Globus pallidus (tissue), 1 donor: ENCODE results near the gene GJB5.

Experiments
- DNase-seq: peaks from one replicate; pipeline ENCODE4 v3.0.0-alpha.2; 2015; ENCODE audit warnings: low spot score

The GJB5 gene

GRCh38 chr1:34776911-34777310, 22.1 kb downstream of the GJB5 start:
- no peak for DNase-seq

- no peak for DNase-seq
Observed at GRCh38 chr1:34777519-34778321, 22.9 kb downstream of the GJB5 start.

- no peak for DNase-seq
Observed at GRCh38 chr1:34778381-34778780, 23.5 kb downstream of the GJB5 start.

- no peak for DNase-seq
Observed at GRCh38 chr1:34779005-34779404, 24.2 kb downstream of the GJB5 start.

GRCh38 chr1:34779526-34779925, 24.7 kb downstream of the GJB5 start:
- no peak for DNase-seq

- DNase-seq, result no peak
Observed at GRCh38 chr1:34779962-34780361, 25.1 kb downstream of the GJB5 start.

- no peak for DNase-seq
Observed at GRCh38 chr1:34780528-34780927, 25.7 kb downstream of the GJB5 start.

GRCh38 chr1:34781071-34781843, 26.4 kb downstream of the GJB5 start, which contains the start of gene GJB3:
GJB3 (plus strand) TSS chr1:34781214; CDS start chr1:34784763, 3,549 bp downstream.
- DNase-seq, result no peak

- DNase-seq, result no peak
Observed at GRCh38 chr1:34781844-34782391, 27.1 kb downstream of the GJB5 start.

- DNase-seq, result no peak
Observed at GRCh38 chr1:34784751-34785221, 29.9 kb downstream of the GJB5 start.

GRCh38 chr1:34785231-34785874, 30.5 kb downstream of the GJB5 start:
- no peak for DNase-seq

- DNase-seq, result no peak
Observed at GRCh38 chr1:34785875-34786470, 31.1 kb downstream of the GJB5 start.

GRCh38 chr1:34786521-34787325, 31.9 kb downstream of the GJB5 start:
- peak; percentile 76 for DNase-seq

- no peak for DNase-seq
Observed at GRCh38 chr1:34787461-34788420, 32.9 kb downstream of the GJB5 start.

GRCh38 chr1:34790985-34791384, 36.1 kb downstream of the GJB5 start:
- DNase-seq, result no peak

GRCh38 chr1:34792424-34792823, 37.6 kb downstream of the GJB5 start:
- DNase-seq, result no peak

GRCh38 chr1:34792868-34793727, 38.3 kb downstream of the GJB5 start, which contains the start of gene GJA4:
GJA4 (plus strand) TSS chr1:34792999; CDS start chr1:34794214, 1,215 bp downstream.
- no peak for DNase-seq

- DNase-seq, result no peak
Observed at GRCh38 chr1:34794001-34794789, 39.3 kb downstream of the GJB5 start.
